Omental fat pad (tissue), 4 donors: ENCODE measurements around the gene CSNK2A1. TPM values are rescaled to one million over a fixed set of nuclear protein-coding genes. Genes with fewer than 3 reads are reported as not detected.
"Not testable (repeated sequence)": the region's sequence is repeated elsewhere in the genome, so short reads cannot be mapped to it uniquely, and the experiment has no call there.

Source experiments
- ATAC-seq: fragments of 150-250 bp; one replicate; pipeline ENCODE4 v1.9.1; 2016; ENCODE audit warnings: mild to moderate bottlenecking, moderate library complexity; ENCODE audit not compliant: low FRiP score
- DNase-seq: peaks from one replicate; pipeline ENCODE4 v3.0.0-alpha.2; 2019; ENCODE audit warnings: low spot score
- total RNA-seq, 4 donors: library from RNA; depleted of rRNA; stranded (reverse); fragments of >200 nt; gene quantifications; one replicate each; pipeline ENCODE4 v1.1.0, GENCODE V29; 2016
- TF ChIP-seq, protein P1 (sequence below), 3 donors: fragments of 450-650 bp; IDR thresholded peaks; one replicate each; pipeline ENCODE4 v1.5.1; 2016 to 2017; ENCODE audit warnings: antibody characterized with exemption in 3 of 3, mild to moderate bottlenecking in 3 of 3, moderate library complexity in 2 of 3

The CSNK2A1 gene
- total RNA-seq, 4 donors from 2014 or later: 67.3 to 94.8 (median 84.7) TPM

DNA sequence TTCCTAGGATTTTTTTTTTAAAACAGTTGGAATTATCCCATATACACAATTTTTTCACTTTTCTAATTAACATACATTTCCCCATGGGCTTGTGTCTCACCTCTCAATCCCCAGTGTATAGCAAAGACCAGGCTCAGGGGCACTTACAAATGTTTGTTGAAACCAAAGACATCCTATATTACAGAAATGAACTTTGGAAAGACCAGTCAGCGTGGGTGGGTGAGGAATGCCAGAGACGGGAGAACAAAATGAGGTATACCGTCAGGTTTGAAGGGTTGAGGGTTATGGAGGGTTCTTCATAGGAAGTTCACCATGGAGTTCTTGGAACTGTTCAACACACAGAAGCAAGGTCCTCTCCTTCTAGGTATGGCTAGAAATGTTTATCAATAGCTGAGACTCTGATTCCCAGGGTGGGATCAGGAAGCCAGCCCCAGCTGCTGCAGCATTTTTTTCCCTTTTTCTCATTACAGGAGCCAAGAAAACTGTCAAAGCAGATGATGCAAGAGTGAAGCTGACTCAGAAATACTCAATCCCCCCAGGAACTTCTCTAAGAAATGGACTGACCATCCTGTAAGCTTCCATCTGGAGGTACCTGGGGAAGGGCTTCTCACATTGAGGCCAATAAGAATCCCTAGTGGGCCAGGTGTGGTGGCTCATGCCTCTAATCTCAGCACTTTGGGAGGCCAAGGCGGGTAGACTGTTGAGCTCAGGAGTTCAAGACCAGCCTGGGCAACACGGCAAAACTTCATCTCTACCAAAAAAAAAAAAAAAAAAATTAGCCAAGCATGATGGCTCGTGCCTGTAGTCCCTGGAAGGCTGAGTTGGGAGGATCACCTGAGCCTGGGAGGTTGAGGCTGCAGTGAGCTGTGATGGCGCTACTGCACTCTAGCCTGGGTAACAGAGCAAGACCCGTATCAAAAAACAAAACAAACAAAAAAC, 65.3 kb downstream of the CSNK2A1 start:
- ATAC-seq (no peak), DNase-seq (no peak)
- TF ChIP-seq, protein P1, sequence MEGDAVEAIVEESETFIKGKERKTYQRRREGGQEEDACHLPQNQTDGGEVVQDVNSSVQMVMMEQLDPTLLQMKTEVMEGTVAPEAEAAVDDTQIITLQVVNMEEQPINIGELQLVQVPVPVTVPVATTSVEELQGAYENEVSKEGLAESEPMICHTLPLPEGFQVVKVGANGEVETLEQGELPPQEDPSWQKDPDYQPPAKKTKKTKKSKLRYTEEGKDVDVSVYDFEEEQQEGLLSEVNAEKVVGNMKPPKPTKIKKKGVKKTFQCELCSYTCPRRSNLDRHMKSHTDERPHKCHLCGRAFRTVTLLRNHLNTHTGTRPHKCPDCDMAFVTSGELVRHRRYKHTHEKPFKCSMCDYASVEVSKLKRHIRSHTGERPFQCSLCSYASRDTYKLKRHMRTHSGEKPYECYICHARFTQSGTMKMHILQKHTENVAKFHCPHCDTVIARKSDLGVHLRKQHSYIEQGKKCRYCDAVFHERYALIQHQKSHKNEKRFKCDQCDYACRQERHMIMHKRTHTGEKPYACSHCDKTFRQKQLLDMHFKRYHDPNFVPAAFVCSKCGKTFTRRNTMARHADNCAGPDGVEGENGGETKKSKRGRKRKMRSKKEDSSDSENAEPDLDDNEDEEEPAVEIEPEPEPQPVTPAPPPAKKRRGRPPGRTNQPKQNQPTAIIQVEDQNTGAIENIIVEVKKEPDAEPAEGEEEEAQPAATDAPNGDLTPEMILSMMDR (IDR thresholded peaks at IDR 0.05): no peak

DNA sequence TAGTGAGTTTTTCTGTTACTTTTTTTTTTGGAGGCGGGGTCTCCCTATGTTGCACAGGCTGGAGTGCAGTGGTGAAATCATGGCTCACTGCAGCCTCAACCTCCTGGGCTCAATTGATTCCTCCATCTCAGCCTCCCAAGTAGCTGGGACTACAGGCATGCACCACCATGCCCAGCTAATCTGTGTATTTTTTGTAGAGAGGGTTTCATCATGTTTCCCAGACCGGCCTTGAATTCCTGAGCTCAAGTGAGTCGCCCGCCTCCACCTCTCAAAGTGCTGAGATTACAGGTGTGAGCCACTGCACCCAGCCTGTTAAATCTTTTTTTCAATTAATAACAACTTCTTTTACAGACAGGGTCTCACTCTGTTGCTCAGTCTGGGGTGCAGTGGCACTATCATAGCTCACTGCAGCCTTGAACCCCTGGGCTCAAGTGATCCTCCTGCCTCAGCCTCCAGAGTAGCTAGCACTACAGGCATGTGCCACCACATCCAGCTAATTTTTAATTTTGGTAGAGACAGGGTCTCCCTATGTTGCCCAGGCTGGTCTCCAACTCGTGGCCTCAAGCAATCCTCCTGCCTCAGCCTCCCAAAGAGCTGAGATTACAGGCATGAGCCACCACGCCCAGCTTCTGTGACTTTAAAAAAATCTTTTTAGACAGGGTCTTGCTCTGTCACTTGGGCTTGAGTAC, 66.9 kb downstream of the CSNK2A1 start:
- not testable (repeated sequence) for DNase-seq

DNA sequence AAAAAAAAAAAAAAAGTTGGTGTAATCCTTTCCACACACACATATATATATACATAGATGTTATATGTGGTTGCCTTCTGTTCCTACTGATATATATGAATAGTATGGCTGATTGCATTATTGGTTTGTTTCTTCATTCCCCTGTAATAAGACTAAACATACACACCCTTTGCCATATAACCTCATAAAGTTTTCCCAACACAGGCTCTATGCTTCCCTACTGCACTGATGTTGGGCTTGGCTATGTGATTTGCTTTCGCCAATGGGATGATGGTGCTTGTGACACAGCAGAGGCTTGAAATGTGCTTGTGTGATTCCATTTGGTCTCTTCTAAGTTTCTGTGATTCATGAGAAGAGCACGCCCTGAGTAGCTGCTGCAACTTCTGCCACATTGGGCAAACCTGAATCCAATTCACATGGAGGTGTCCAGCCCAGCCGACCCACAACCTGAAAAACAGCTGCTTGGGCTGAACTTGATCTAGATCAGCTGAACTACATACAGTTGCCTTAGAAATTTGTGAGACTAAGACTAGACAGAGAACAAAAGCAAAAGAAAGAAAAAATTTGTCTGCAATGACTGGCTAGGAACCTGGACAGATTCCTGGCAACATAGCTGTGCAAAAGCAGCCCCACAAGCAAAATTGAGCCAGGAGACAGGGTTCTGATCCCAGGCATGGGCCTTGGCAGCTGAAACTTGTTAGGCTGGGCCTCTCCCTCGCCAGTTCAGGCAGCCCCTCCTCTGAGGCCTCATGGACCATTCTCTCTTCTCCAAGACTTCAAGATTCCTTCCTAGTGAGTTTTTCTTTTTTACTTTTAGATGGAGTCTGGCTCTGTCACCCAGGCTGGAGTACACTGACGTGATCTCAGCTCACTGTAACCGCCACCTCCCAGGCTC, 67.9 kb downstream of the CSNK2A1 start:
- DNase-seq (no peak), ATAC-seq (no peak)
- TF ChIP-seq, protein P1 (IDR thresholded peaks at IDR 0.05): no peak

More for the DNA sequence above, 66.9 kb downstream of the CSNK2A1 start:
- not testable (repeated sequence) for ATAC-seq

DNA sequence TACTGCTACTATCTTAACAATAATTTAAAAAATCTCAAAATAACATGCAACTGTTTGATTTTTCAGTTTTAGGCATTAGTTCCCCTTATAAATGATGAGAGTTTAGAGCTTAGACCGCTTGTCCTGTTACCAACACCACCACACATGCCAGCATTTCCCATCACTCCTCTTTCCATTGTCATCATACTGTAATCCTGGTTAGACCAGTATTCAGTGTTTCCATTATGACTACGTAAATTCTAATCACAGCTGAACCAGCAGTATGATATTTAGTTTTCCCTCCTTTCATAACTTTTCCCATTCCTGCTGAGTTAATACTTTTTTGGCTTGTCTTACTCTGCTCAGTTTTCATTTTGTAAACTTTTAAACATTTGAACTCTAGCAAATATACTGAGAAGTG, 69.0 kb downstream of the CSNK2A1 start:
- TF ChIP-seq, protein P1 (IDR thresholded peaks at IDR 0.05): no peak
- no peak for DNase-seq
- no peak for ATAC-seq

DNA sequence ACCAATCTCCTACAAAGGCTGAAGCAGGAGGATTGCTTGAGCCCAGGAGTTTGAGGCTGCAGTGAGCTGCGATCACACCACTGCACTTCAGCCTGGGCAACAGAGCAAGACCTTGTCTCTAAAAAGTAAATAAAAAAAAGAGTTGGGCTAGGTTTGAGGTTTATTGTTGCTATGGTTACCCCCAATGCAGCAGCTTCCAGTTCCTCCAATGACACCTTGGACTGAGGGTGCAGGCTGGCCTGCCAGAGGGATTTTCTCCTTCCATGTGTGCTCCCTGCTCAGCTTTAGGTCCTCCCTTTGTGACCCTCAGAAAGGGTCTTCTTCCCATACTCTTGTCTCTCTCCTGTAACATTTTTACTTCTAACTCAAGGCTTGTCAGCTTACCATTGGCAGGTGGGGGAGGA, 70.7 kb downstream of the CSNK2A1 start:
- ATAC-seq (no peak), DNase-seq (no peak)
- TF ChIP-seq, protein P1 (IDR thresholded peaks at IDR 0.05): no peak

DNA sequence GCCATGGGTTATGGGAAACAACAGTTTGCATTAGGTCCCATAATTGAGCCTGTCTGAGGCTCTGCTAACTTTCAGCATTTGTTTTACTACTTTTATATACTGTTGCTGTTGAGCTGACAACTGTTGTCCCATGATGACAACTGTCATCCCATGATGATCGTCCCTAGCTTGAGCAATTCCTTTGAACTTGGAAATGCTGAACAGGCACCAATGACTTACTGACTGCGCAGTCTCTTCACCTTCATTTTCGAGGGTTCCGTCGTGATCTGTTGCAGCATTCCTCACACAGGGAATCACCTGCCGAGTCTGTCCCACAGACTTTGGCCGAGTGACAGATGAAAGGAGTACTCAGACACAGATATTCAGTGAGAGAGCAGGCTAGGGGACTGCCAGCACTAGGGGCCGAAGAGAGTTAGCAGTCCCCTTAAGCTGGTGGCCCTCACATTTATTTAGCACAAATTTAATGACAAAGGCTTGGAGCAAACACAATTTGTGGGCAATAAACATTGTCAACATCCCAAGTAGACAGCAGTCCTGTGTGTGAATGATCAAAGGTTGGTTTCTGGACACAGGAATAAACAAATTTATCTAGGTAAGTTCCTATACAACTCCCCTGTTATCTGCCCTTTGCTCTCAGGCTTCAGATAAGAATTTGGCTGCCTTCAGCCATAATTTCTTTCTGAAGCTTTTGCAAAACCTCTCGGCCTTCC, 71.3 kb downstream of the CSNK2A1 start:
- DNase-seq: no peak
- TF ChIP-seq, protein P1 (IDR thresholded peaks at IDR 0.05): no peak
- no peak for ATAC-seq
